ENCODE data around the gene HIF3A.

- TF ChIP-seq TBL1XR1 (IDR thresholded peaks at IDR 0.05; ENCODE audit: low read length in 2 of 2), result no peak
- no peak for TF ChIP-seq ADNP (tag; IDR thresholded peaks at IDR 0.05)
- no peak for TF ChIP-seq ARID2 (IDR thresholded peaks at IDR 0.05)
- no peak for TF ChIP-seq PKNOX1 (IDR thresholded peaks at IDR 0.05)
- TF ChIP-seq MAX (CRISPR knock-in tag; IDR thresholded peaks at IDR 0.05), result no peak
- TF ChIP-seq RAD21 (CRISPR knock-in tag; conservative IDR thresholded peaks at IDR 0.05 in 1 of 2, IDR thresholded peaks at IDR 0.05 in 1 of 2), result no peak
- TF ChIP-seq ZNF274 (IDR thresholded peaks at IDR 0.05; ENCODE audit: borderline replicate concordance, low read depth, low read length), result no peak
These were observed 67.5 kb downstream of the HIF3A start for GRCh38 chr19:46364359-46364758.
